ENCODE results near the gene TRPV4.

Gene TRPV4

GRCh38 chr12:109835827-109836226 is 2.6 kb upstream of the TRPV4 start:
- DNase-seq (ENCODE audit: low read depth): no peak

GRCh38 chr12:109832541-109833306 is 474 bp downstream of the TRPV4 start:
- Histone ChIP-seq H3K27me3 (replicated peaks; ENCODE audit: control insufficient read depth, insufficient read depth, low read length) (no peaks in the 10 kb centered on the region), H3K9me3 (ENCODE audit: control insufficient read depth, low read length) (no peaks in the 10 kb centered on the region), H3K4me3 (ENCODE audit: low read length) (peak overlapping the region; percentile 82), H3K4me1 (ENCODE audit: control insufficient read depth, insufficient read depth, low read length) (no peaks in the 10 kb centered on the region), H3K9ac (ENCODE audit: low read length) (peak overlapping the region; percentile 83), H3K36me3 (ENCODE audit: control insufficient read depth, insufficient read depth, low read length, severe bottlenecking) (no peaks in the 10 kb centered on the region)
- DNase-seq (ENCODE audit: low read depth): no peak

More at GRCh38 chr12:109835827-109836226, 2.6 kb upstream of the TRPV4 start:
- no peaks in the 10 kb centered on the region for H3K9me3 ChIP-seq (ENCODE audit: control insufficient read depth, low read length)
- H3K36me3 ChIP-seq (ENCODE audit: control insufficient read depth, insufficient read depth, low read length, severe bottlenecking): no peaks in the 10 kb centered on the region
- no peak overlapping the region for H3K4me3 ChIP-seq (ENCODE audit: low read length)
- no peaks in the 10 kb centered on the region for H3K27me3 ChIP-seq (replicated peaks; ENCODE audit: control insufficient read depth, insufficient read depth, low read length)
- no peaks in the 10 kb centered on the region for H3K4me1 ChIP-seq (ENCODE audit: control insufficient read depth, insufficient read depth, low read length)
- H3K9ac ChIP-seq (ENCODE audit: low read length): no peak overlapping the region

GRCh38 chr12:109831929-109832328 is 1.3 kb downstream of the TRPV4 start:
- Histone ChIP-seq H3K27me3 (replicated peaks; ENCODE audit: control insufficient read depth, insufficient read depth, low read length) (no peaks in the 10 kb centered on the region), H3K4me3 (ENCODE audit: low read length) (peak overlapping the region; percentile 54), H3K4me1 (ENCODE audit: control insufficient read depth, insufficient read depth, low read length) (no peaks in the 10 kb centered on the region), H3K9ac (ENCODE audit: low read length) (no peak overlapping the region), H3K36me3 (ENCODE audit: control insufficient read depth, insufficient read depth, low read length, severe bottlenecking) (no peaks in the 10 kb centered on the region), H3K9me3 (ENCODE audit: control insufficient read depth, low read length) (no peaks in the 10 kb centered on the region)
- no peak for DNase-seq (ENCODE audit: low read depth)

- Histone ChIP-seq H3K4me3 (ENCODE audit: low read length) (no peak overlapping the region), H3K36me3 (ENCODE audit: control insufficient read depth, insufficient read depth, low read length, severe bottlenecking) (no peaks in the 10 kb centered on the region), H3K9me3 (ENCODE audit: control insufficient read depth, low read length) (no peaks in the 10 kb centered on the region), H3K27me3 (replicated peaks; ENCODE audit: control insufficient read depth, insufficient read depth, low read length) (no peaks in the 10 kb centered on the region), H3K9ac (ENCODE audit: low read length) (no peak overlapping the region), H3K4me1 (ENCODE audit: control insufficient read depth, insufficient read depth, low read length) (no peaks in the 10 kb centered on the region)
- no peak for DNase-seq (ENCODE audit: low read depth)
Observed at GRCh38 chr12:109831365-109831764, 1.8 kb downstream of the TRPV4 start.

GRCh38 chr12:109830718-109831117 is 2.5 kb downstream of the TRPV4 start:
- H3K4me3 ChIP-seq (ENCODE audit: low read length): no peak overlapping the region
- H3K4me1 ChIP-seq (ENCODE audit: control insufficient read depth, insufficient read depth, low read length): no peaks in the 10 kb centered on the region
- H3K9ac ChIP-seq (ENCODE audit: low read length): no peak overlapping the region
- no peaks in the 10 kb centered on the region for H3K36me3 ChIP-seq (ENCODE audit: control insufficient read depth, insufficient read depth, low read length, severe bottlenecking)
- no peaks in the 10 kb centered on the region for H3K9me3 ChIP-seq (ENCODE audit: control insufficient read depth, low read length)
- no peak for DNase-seq (ENCODE audit: low read depth)
- H3K27me3 ChIP-seq (replicated peaks; ENCODE audit: control insufficient read depth, insufficient read depth, low read length): no peaks in the 10 kb centered on the region

GRCh38 chr12:109830267-109830666 is 2.9 kb downstream of the TRPV4 start:
- Histone ChIP-seq H3K36me3 (ENCODE audit: control insufficient read depth, insufficient read depth, low read length, severe bottlenecking) (no peaks in the 10 kb centered on the region), H3K9ac (ENCODE audit: low read length) (no peak overlapping the region), H3K27me3 (replicated peaks; ENCODE audit: control insufficient read depth, insufficient read depth, low read length) (no peaks in the 10 kb centered on the region), H3K4me1 (ENCODE audit: control insufficient read depth, insufficient read depth, low read length) (no peaks in the 10 kb centered on the region), H3K9me3 (ENCODE audit: control insufficient read depth, low read length) (no peaks in the 10 kb centered on the region), H3K4me3 (ENCODE audit: low read length) (no peak overlapping the region)
- DNase-seq (ENCODE audit: low read depth): no peak

GRCh38 chr12:109829667-109830066 is 3.5 kb downstream of the TRPV4 start:
- no peaks in the 10 kb centered on the region for H3K36me3 ChIP-seq (ENCODE audit: control insufficient read depth, insufficient read depth, low read length, severe bottlenecking)
- no peak overlapping the region for H3K4me3 ChIP-seq (ENCODE audit: low read length)
- no peak overlapping the region for H3K9ac ChIP-seq (ENCODE audit: low read length)
- no peaks in the 10 kb centered on the region for H3K27me3 ChIP-seq (replicated peaks; ENCODE audit: control insufficient read depth, insufficient read depth, low read length)
- no peaks in the 10 kb centered on the region for H3K9me3 ChIP-seq (ENCODE audit: control insufficient read depth, low read length)
- no peak for DNase-seq (ENCODE audit: low read depth)
- H3K4me1 ChIP-seq (ENCODE audit: control insufficient read depth, insufficient read depth, low read length): no peaks in the 10 kb centered on the region

GRCh38 chr12:109828754-109829511 is 4.3 kb downstream of the TRPV4 start:
- H3K27me3 ChIP-seq (replicated peaks; ENCODE audit: control insufficient read depth, insufficient read depth, low read length): no peaks in the 10 kb centered on the region
- no peaks in the 10 kb centered on the region for H3K36me3 ChIP-seq (ENCODE audit: control insufficient read depth, insufficient read depth, low read length, severe bottlenecking)
- H3K9me3 ChIP-seq (ENCODE audit: control insufficient read depth, low read length): no peaks in the 10 kb centered on the region
- H3K4me1 ChIP-seq (ENCODE audit: control insufficient read depth, insufficient read depth, low read length): no peaks in the 10 kb centered on the region
- DNase-seq (ENCODE audit: low read depth): no peak
- no peak overlapping the region for H3K9ac ChIP-seq (ENCODE audit: low read length)
- no peak overlapping the region for H3K4me3 ChIP-seq (ENCODE audit: low read length)

GRCh38 chr12:109827566-109828550 is 5.3 kb downstream of the TRPV4 start:
- Histone ChIP-seq H3K36me3 (ENCODE audit: control insufficient read depth, insufficient read depth, low read length, severe bottlenecking) (no peaks in the 10 kb centered on the region), H3K4me3 (ENCODE audit: low read length) (no peak overlapping the region), H3K9ac (ENCODE audit: low read length) (no peak overlapping the region), H3K9me3 (ENCODE audit: control insufficient read depth, low read length) (no peaks in the 10 kb centered on the region), H3K27me3 (replicated peaks; ENCODE audit: control insufficient read depth, insufficient read depth, low read length) (no peaks in the 10 kb centered on the region), H3K4me1 (ENCODE audit: control insufficient read depth, insufficient read depth, low read length) (no peaks in the 10 kb centered on the region)
- DNase-seq (ENCODE audit: low read depth): no peak

GRCh38 chr12:109827080-109827479 is 6.1 kb downstream of the TRPV4 start:
- no peaks in the 10 kb centered on the region for H3K4me1 ChIP-seq (ENCODE audit: control insufficient read depth, insufficient read depth, low read length)
- H3K4me3 ChIP-seq (ENCODE audit: low read length): no peak overlapping the region
- H3K9me3 ChIP-seq (ENCODE audit: control insufficient read depth, low read length): no peaks in the 10 kb centered on the region
- H3K36me3 ChIP-seq (ENCODE audit: control insufficient read depth, insufficient read depth, low read length, severe bottlenecking): no peaks in the 10 kb centered on the region
- no peak for DNase-seq (ENCODE audit: low read depth)
- H3K9ac ChIP-seq (ENCODE audit: low read length): no peak overlapping the region
- H3K27me3 ChIP-seq (replicated peaks; ENCODE audit: control insufficient read depth, insufficient read depth, low read length): no peaks in the 10 kb centered on the region

GRCh38 chr12:109824731-109825130 is 8.5 kb downstream of the TRPV4 start:
- DNase-seq (ENCODE audit: low read depth): no peak
- Histone ChIP-seq H3K4me3 (ENCODE audit: low read length) (no peak overlapping the region), H3K4me1 (ENCODE audit: control insufficient read depth, insufficient read depth, low read length) (no peaks in the 10 kb centered on the region), H3K27me3 (replicated peaks; ENCODE audit: control insufficient read depth, insufficient read depth, low read length) (no peaks in the 10 kb centered on the region), H3K36me3 (ENCODE audit: control insufficient read depth, insufficient read depth, low read length, severe bottlenecking) (no peaks in the 10 kb centered on the region), H3K9me3 (ENCODE audit: control insufficient read depth, low read length) (no peaks in the 10 kb centered on the region), H3K9ac (ENCODE audit: low read length) (no peak overlapping the region)

Measured in adipocyte (in vitro differentiated cells).